H1 (cell line): ENCODE results near the gene TBX15. TPM values are rescaled to one million over a fixed set of nuclear protein-coding genes. Genes with fewer than 3 reads are reported as not detected.

Experiments
- JUND ChIP-seq: IDR thresholded peaks from 2 replicates; pipeline ENCODE4 v1.6.1; 2011; ENCODE audit warnings: mild to moderate bottlenecking, improper control_type of control experiment, low read length
- RFX5 ChIP-seq: IDR thresholded peaks from 2 replicates; pipeline ENCODE4 v1.6.1; 2011; ENCODE audit warnings: low read depth, low read length, improper control_type of control experiment, borderline replicate concordance
- SP2 ChIP-seq: IDR thresholded peaks from 2 replicates; pipeline ENCODE4 v1.6.1; 2012; ENCODE audit warnings: mild to moderate bottlenecking, low read length, inconsistent platforms
- TEAD4 ChIP-seq: IDR thresholded peaks from 2 replicates; pipeline ENCODE4 v1.6.1; 2012; ENCODE audit warnings: low read depth, low read length, inconsistent platforms, mixed read lengths
- polyA plus RNA-seq, 7 experiments: library from polyadenylated mRNA; depleted of rRNA in 3 of 7; stranded (reverse) in 5 of 7; unstranded in 2 of 7; fragments of >200 nt in 5 of 7; fragments of 200-250 nt in 2 of 7; gene quantifications; 1 replicate in 5 of 7; 2 replicates in 1 of 7; 4 replicates in 1 of 7; pipeline versions ENCODE4 v1.2.1 to v1.2.3, GENCODE V29; 2011 to 2013; ENCODE audit warnings: missing spikeins in 2 of 7, mixed read lengths in 2 of 7
- total RNA-seq: library from RNA; stranded (reverse); fragmentation: NEBNext Ultra II Directional; extraction: Animal tissue kit (Norgen Biotek cat#: 25700); gene quantifications from 2 replicates; pipeline ENCODE4 v1.2.1, GENCODE V29; 2021
- TF ChIP-seq, protein P1 (sequence below): fragments of 300-600 bp; sonication (generic); IDR thresholded peaks from 2 replicates; pipeline ENCODE4 v1.7.1; 2012; ENCODE audit warnings: low read length, moderate library complexity, mild to moderate bottlenecking, inconsistent platforms; ENCODE audit not compliant: insufficient replicate concordance
- TF ChIP-seq, protein P2 (sequence below): IDR thresholded peaks from 2 replicates; pipeline ENCODE4 v1.6.1; 2012; ENCODE audit warnings: low read length, inconsistent platforms
- TF ChIP-seq, protein P3 (sequence below): IDR thresholded peaks from 2 replicates; pipeline ENCODE4 v1.6.1; 2011; ENCODE audit warnings: low read depth, mild to moderate bottlenecking, low read length; ENCODE audit not compliant: insufficient read depth

Gene TBX15
- total and polyA plus RNA-seq, 2 of the 8 experiments (the other 6 are each of a cell fraction or from before 2014, with no cell fraction given) = 0.14 to 0.24 TPM

DNA sequence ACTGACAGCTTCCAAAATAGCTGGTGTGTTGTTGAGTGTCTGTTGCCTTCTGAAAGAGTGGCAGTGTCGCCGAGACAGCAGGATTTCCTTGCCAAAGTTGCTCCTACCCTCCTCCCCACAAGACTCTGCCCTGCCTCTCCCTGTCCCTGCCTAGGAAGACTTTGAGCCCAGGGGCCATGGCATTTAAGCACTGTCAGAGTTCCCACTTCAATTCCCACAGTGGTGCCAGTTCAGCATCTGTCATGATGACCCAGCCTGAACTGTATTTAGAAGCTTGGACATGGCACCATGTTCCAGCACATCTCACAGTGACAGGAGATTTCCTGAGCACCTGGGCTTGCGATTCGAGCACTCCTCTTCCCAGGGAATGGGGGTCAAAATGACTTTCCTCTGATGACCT, 43.6 kb downstream of the TBX15 start (continued):
- TF ChIP-seq, protein P1, sequence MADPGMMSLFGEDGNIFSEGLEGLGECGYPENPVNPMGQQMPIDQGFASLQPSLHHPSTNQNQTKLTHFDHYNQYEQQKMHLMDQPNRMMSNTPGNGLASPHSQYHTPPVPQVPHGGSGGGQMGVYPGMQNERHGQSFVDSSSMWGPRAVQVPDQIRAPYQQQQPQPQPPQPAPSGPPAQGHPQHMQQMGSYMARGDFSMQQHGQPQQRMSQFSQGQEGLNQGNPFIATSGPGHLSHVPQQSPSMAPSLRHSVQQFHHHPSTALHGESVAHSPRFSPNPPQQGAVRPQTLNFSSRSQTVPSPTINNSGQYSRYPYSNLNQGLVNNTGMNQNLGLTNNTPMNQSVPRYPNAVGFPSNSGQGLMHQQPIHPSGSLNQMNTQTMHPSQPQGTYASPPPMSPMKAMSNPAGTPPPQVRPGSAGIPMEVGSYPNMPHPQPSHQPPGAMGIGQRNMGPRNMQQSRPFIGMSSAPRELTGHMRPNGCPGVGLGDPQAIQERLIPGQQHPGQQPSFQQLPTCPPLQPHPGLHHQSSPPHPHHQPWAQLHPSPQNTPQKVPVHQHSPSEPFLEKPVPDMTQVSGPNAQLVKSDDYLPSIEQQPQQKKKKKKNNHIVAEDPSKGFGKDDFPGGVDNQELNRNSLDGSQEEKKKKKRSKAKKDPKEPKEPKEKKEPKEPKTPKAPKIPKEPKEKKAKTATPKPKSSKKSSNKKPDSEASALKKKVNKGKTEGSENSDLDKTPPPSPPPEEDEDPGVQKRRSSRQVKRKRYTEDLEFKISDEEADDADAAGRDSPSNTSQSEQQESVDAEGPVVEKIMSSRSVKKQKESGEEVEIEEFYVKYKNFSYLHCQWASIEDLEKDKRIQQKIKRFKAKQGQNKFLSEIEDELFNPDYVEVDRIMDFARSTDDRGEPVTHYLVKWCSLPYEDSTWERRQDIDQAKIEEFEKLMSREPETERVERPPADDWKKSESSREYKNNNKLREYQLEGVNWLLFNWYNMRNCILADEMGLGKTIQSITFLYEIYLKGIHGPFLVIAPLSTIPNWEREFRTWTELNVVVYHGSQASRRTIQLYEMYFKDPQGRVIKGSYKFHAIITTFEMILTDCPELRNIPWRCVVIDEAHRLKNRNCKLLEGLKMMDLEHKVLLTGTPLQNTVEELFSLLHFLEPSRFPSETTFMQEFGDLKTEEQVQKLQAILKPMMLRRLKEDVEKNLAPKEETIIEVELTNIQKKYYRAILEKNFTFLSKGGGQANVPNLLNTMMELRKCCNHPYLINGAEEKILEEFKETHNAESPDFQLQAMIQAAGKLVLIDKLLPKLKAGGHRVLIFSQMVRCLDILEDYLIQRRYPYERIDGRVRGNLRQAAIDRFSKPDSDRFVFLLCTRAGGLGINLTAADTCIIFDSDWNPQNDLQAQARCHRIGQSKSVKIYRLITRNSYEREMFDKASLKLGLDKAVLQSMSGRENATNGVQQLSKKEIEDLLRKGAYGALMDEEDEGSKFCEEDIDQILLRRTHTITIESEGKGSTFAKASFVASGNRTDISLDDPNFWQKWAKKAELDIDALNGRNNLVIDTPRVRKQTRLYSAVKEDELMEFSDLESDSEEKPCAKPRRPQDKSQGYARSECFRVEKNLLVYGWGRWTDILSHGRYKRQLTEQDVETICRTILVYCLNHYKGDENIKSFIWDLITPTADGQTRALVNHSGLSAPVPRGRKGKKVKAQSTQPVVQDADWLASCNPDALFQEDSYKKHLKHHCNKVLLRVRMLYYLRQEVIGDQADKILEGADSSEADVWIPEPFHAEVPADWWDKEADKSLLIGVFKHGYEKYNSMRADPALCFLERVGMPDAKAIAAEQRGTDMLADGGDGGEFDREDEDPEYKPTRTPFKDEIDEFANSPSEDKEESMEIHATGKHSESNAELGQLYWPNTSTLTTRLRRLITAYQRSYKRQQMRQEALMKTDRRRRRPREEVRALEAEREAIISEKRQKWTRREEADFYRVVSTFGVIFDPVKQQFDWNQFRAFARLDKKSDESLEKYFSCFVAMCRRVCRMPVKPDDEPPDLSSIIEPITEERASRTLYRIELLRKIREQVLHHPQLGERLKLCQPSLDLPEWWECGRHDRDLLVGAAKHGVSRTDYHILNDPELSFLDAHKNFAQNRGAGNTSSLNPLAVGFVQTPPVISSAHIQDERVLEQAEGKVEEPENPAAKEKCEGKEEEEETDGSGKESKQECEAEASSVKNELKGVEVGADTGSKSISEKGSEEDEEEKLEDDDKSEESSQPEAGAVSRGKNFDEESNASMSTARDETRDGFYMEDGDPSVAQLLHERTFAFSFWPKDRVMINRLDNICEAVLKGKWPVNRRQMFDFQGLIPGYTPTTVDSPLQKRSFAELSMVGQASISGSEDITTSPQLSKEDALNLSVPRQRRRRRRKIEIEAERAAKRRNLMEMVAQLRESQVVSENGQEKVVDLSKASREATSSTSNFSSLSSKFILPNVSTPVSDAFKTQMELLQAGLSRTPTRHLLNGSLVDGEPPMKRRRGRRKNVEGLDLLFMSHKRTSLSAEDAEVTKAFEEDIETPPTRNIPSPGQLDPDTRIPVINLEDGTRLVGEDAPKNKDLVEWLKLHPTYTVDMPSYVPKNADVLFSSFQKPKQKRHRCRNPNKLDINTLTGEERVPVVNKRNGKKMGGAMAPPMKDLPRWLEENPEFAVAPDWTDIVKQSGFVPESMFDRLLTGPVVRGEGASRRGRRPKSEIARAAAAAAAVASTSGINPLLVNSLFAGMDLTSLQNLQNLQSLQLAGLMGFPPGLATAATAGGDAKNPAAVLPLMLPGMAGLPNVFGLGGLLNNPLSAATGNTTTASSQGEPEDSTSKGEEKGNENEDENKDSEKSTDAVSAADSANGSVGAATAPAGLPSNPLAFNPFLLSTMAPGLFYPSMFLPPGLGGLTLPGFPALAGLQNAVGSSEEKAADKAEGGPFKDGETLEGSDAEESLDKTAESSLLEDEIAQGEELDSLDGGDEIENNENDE = no peak
- TF ChIP-seq TEAD4 (no peak), JUND (no peak), SP2 (no peak), RFX5 (no peak)
- TF ChIP-seq, protein P2, sequence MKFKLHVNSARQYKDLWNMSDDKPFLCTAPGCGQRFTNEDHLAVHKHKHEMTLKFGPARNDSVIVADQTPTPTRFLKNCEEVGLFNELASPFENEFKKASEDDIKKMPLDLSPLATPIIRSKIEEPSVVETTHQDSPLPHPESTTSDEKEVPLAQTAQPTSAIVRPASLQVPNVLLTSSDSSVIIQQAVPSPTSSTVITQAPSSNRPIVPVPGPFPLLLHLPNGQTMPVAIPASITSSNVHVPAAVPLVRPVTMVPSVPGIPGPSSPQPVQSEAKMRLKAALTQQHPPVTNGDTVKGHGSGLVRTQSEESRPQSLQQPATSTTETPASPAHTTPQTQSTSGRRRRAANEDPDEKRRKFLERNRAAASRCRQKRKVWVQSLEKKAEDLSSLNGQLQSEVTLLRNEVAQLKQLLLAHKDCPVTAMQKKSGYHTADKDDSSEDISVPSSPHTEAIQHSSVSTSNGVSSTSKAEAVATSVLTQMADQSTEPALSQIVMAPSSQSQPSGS = no peak
- TF ChIP-seq, protein P3, sequence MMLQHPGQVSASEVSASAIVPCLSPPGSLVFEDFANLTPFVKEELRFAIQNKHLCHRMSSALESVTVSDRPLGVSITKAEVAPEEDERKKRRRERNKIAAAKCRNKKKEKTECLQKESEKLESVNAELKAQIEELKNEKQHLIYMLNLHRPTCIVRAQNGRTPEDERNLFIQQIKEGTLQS = no peak
